ENCODE results near the gene JPH3.

Gene JPH3

GRCh38 chr16:87601401-87601981 lies 817 bp upstream of the JPH3 start:
- no peak for DNase-seq

- no peak for DNase-seq
These were observed 744 bp downstream of the JPH3 start for GRCh38 chr16:87602821-87603683.

- no peak for DNase-seq
These were observed 1.7 kb downstream of the JPH3 start for GRCh38 chr16:87603684-87604633.

GRCh38 chr16:87604634-87605111 lies 2.4 kb downstream of the JPH3 start:
- no peak for DNase-seq

- DNase-seq, result no peak
These were observed 4.9 kb downstream of the JPH3 start for GRCh38 chr16:87607223-87607622.

- DNase-seq, result no peak
These were observed 5.6 kb downstream of the JPH3 start for GRCh38 chr16:87607871-87608270.

- peak; percentile 32 for DNase-seq
These were observed 6.2 kb downstream of the JPH3 start for GRCh38 chr16:87608400-87608985.

GRCh38 chr16:87610026-87610425 lies 7.7 kb downstream of the JPH3 start:
- no peak for DNase-seq

- no peak for DNase-seq
These were observed 9.1 kb downstream of the JPH3 start for GRCh38 chr16:87611456-87611855.

GRCh38 chr16:87613961-87614360 lies 11.7 kb downstream of the JPH3 start:
- no peak for DNase-seq

- DNase-seq, result no peak
These were observed 13.3 kb downstream of the JPH3 start for GRCh38 chr16:87615621-87616041.

GRCh38 chr16:87616556-87616955 lies 14.2 kb downstream of the JPH3 start:
- no peak for DNase-seq

GRCh38 chr16:87618216-87618615 lies 15.9 kb downstream of the JPH3 start:
- no peak for DNase-seq

- no peak for DNase-seq
These were observed 17.3 kb downstream of the JPH3 start for GRCh38 chr16:87619360-87620200.

- no peak for DNase-seq
These were observed 17.8 kb downstream of the JPH3 start for GRCh38 chr16:87620201-87620495.

- DNase-seq, result no peak
These were observed 19.2 kb downstream of the JPH3 start for GRCh38 chr16:87621550-87621829.

- DNase-seq, result no peak
These were observed 19.8 kb downstream of the JPH3 start for GRCh38 chr16:87621976-87622713.

- DNase-seq, result no peak
These were observed 20.5 kb downstream of the JPH3 start for GRCh38 chr16:87622756-87623319.

- DNase-seq, result no peak
These were observed 23.0 kb downstream of the JPH3 start for GRCh38 chr16:87625241-87625797.

GRCh38 chr16:87626401-87626800 lies 24.1 kb downstream of the JPH3 start:
- DNase-seq, result no peak

GRCh38 chr16:87626905-87627304 lies 24.6 kb downstream of the JPH3 start:
- no peak for DNase-seq

All from MV-4-11 (cell line).